Activated T-helper 17 cell treated with anti-CD3 and anti-CD28 coated beads, Interleukin-2, amount 50 U/mL, for 72 hours (primary cell): ENCODE measurements around the gene RXYLT1. TPM values are rescaled to one million over a fixed set of nuclear protein-coding genes. Genes with fewer than 3 reads are reported as not detected.
"Not testable (repeated sequence)": the region's sequence is repeated elsewhere in the genome, so short reads cannot be mapped to it uniquely, and the experiment has no call there.

Experiments
- ATAC-seq: fragments of 150-1000 bp; cut with Tn5 transposase; replicated peaks from 2 replicates; pipeline ENCODE4 v1.10.0; 2021; ENCODE audit warnings: mild to moderate bottlenecking, moderate library complexity
- H3K27ac Mint-ChIP-seq: one replicate; pipeline ENCODE4 v1.8.0; 2022; ENCODE audit warnings: mixed read lengths
- H3K27me3 Mint-ChIP-seq: one replicate; pipeline ENCODE4 v1.8.0; 2022; ENCODE audit warnings: mixed read lengths
- H3K36me3 Mint-ChIP-seq: one replicate; pipeline ENCODE4 v1.8.0; 2022; ENCODE audit warnings: low read depth, mild to moderate bottlenecking, mixed read lengths
- H3K4me1 Mint-ChIP-seq: one replicate; pipeline ENCODE4 v1.8.0; 2022; ENCODE audit warnings: mixed read lengths
- H3K4me3 Mint-ChIP-seq: one replicate; pipeline ENCODE4 v1.8.0; 2022; ENCODE audit warnings: mild to moderate bottlenecking, mixed read lengths
- H3K9me3 Mint-ChIP-seq: one replicate; pipeline ENCODE4 v1.8.0; 2022; ENCODE audit warnings: mixed read lengths
- total RNA-seq, 2 donors: library from RNA; stranded (reverse); gene quantifications; one replicate each; pipeline ENCODE4 v1.2.3, GENCODE V29; 2022

The RXYLT1 gene
- 10 to 100 TPM in 1 of 2 donors, 1 to 10 TPM in 1; 9.0 to 18.1 TPM for total RNA-seq

GRCh38 chr12:63779498-63780481, at the start of gene RXYLT1:
Gene RXYLT1, plus strand, starts transcription at chr12:63779909. Its CDS starts 52 bp downstream, at chr12:63779961.
- Mint-ChIP-seq H3K9me3 (no peaks in the 10 kb centered on the region), H3K27me3 (no peaks in the 10 kb centered on the region), H3K4me1 (peaks cover 15% of the 10 kb centered on the region), H3K36me3 (peaks cover 37% of the 10 kb centered on the region), H3K27ac (peak within 1 kb of the TSS; percentile 96), H3K4me3 (peak within 1 kb of the TSS; percentile 96)
- ATAC-seq: peak; percentile 96

- H3K27me3 Mint-ChIP-seq: not testable (repeated sequence)
Observed at GRCh38 chr12:63732779-63733178, 46.9 kb upstream of the RXYLT1 start.

GRCh38 chr12:63733585-63733984, 46.1 kb upstream of the RXYLT1 start:
- not testable (repeated sequence) for H3K9me3 Mint-ChIP-seq, H3K27ac Mint-ChIP-seq, H3K36me3 Mint-ChIP-seq, H3K27me3 Mint-ChIP-seq, ATAC-seq, H3K4me3 Mint-ChIP-seq, H3K4me1 Mint-ChIP-seq

More at GRCh38 chr12:63732779-63733178, 46.9 kb upstream of the RXYLT1 start:
- H3K9me3 Mint-ChIP-seq, H3K4me3 Mint-ChIP-seq, H3K27ac Mint-ChIP-seq, H3K4me1 Mint-ChIP-seq, H3K36me3 Mint-ChIP-seq, ATAC-seq: not testable (repeated sequence)

- not testable (repeated sequence) for H3K4me1 Mint-ChIP-seq
Observed at GRCh38 chr12:63740551-63740950, 39.2 kb upstream of the RXYLT1 start.

GRCh38 chr12:63741431-63741830, 38.3 kb upstream of the RXYLT1 start:
- H3K27ac Mint-ChIP-seq, H3K4me3 Mint-ChIP-seq, H3K4me1 Mint-ChIP-seq, ATAC-seq, H3K36me3 Mint-ChIP-seq, H3K9me3 Mint-ChIP-seq, H3K27me3 Mint-ChIP-seq: not testable (repeated sequence)

More at GRCh38 chr12:63740551-63740950, 39.2 kb upstream of the RXYLT1 start:
- not testable (repeated sequence) for H3K4me3 Mint-ChIP-seq, H3K9me3 Mint-ChIP-seq, H3K36me3 Mint-ChIP-seq, H3K27me3 Mint-ChIP-seq, H3K27ac Mint-ChIP-seq
- ATAC-seq: peak; percentile 28

- H3K27ac Mint-ChIP-seq, H3K4me3 Mint-ChIP-seq, H3K36me3 Mint-ChIP-seq, H3K27me3 Mint-ChIP-seq, H3K9me3 Mint-ChIP-seq, ATAC-seq, H3K4me1 Mint-ChIP-seq: not testable (repeated sequence)
Observed at GRCh38 chr12:63744110-63744509, 35.6 kb upstream of the RXYLT1 start.

- H3K27me3 Mint-ChIP-seq, ATAC-seq, H3K4me3 Mint-ChIP-seq, H3K27ac Mint-ChIP-seq, H3K9me3 Mint-ChIP-seq, H3K36me3 Mint-ChIP-seq, H3K4me1 Mint-ChIP-seq: not testable (repeated sequence)
Observed at GRCh38 chr12:63746470-63746869, 33.2 kb upstream of the RXYLT1 start.

- ATAC-seq, H3K9me3 Mint-ChIP-seq, H3K27me3 Mint-ChIP-seq, H3K4me1 Mint-ChIP-seq, H3K27ac Mint-ChIP-seq, H3K36me3 Mint-ChIP-seq, H3K4me3 Mint-ChIP-seq: not testable (repeated sequence)
Observed at GRCh38 chr12:63747136-63747535, 32.6 kb upstream of the RXYLT1 start.

- Mint-ChIP-seq H3K27me3 (peaks cover 3% of the 10 kb centered on the region), H3K9me3 (no peaks in the 10 kb centered on the region), H3K36me3 (no peaks in the 10 kb centered on the region), H3K4me1 (no peaks in the 10 kb centered on the region), H3K4me3 (no peak overlapping the region), H3K27ac (no peak overlapping the region)
- ATAC-seq: no peak
Observed at GRCh38 chr12:63747553-63747952, 32.2 kb upstream of the RXYLT1 start.

GRCh38 chr12:63752283-63752682, 27.4 kb upstream of the RXYLT1 start:
- Mint-ChIP-seq H3K27me3 (peaks cover 5% of the 10 kb centered on the region), H3K27ac (no peak overlapping the region), H3K4me1 (no peaks in the 10 kb centered on the region), H3K4me3 (no peak overlapping the region), H3K36me3 (no peaks in the 10 kb centered on the region), H3K9me3 (no peaks in the 10 kb centered on the region)
- ATAC-seq: no peak

- no peaks in the 10 kb centered on the region for H3K4me1 Mint-ChIP-seq
- no peak overlapping the region for H3K27ac Mint-ChIP-seq
- ATAC-seq: no peak
- H3K4me3 Mint-ChIP-seq: no peak overlapping the region
- H3K36me3 Mint-ChIP-seq: no peaks in the 10 kb centered on the region
- no peaks in the 10 kb centered on the region for H3K9me3 Mint-ChIP-seq
- H3K27me3 Mint-ChIP-seq: peaks cover 5% of the 10 kb centered on the region
Observed at GRCh38 chr12:63752841-63753240, 26.9 kb upstream of the RXYLT1 start.

GRCh38 chr12:63753743-63754142, 26.0 kb upstream of the RXYLT1 start:
- H3K4me1 Mint-ChIP-seq: no peaks in the 10 kb centered on the region
- H3K9me3 Mint-ChIP-seq: no peaks in the 10 kb centered on the region
- no peak for ATAC-seq
- H3K4me3 Mint-ChIP-seq: no peak overlapping the region
- H3K27ac Mint-ChIP-seq: no peak overlapping the region
- H3K36me3 Mint-ChIP-seq: no peaks in the 10 kb centered on the region
- peaks cover 5% of the 10 kb centered on the region for H3K27me3 Mint-ChIP-seq

GRCh38 chr12:63764481-63764880, 15.2 kb upstream of the RXYLT1 start:
- H3K36me3 Mint-ChIP-seq: no peaks in the 10 kb centered on the region
- H3K4me1 Mint-ChIP-seq: no peaks in the 10 kb centered on the region

GRCh38 chr12:63766498-63766897, 13.2 kb upstream of the RXYLT1 start:
- Mint-ChIP-seq H3K27me3 (peaks cover 35% of the 10 kb centered on the region), H3K9me3 (peaks cover 13% of the 10 kb centered on the region), H3K4me1 (no peaks in the 10 kb centered on the region), H3K36me3 (no peaks in the 10 kb centered on the region), H3K27ac (no peak overlapping the region), H3K4me3 (no peak overlapping the region)
- no peak for ATAC-seq

More at GRCh38 chr12:63764481-63764880, 15.2 kb upstream of the RXYLT1 start:
- Mint-ChIP-seq H3K27ac (no peak overlapping the region), H3K9me3 (peaks cover 9% of the 10 kb centered on the region), H3K27me3 (peaks cover 35% of the 10 kb centered on the region), H3K4me3 (no peak overlapping the region)
- ATAC-seq: no peak

GRCh38 chr12:63770375-63770774, 9.3 kb upstream of the RXYLT1 start:
- Mint-ChIP-seq H3K4me3 (no peak overlapping the region), H3K4me1 (no peaks in the 10 kb centered on the region), H3K27ac (no peak overlapping the region), H3K27me3 (peaks cover 25% of the 10 kb centered on the region), H3K9me3 (peaks cover 13% of the 10 kb centered on the region), H3K36me3 (no peaks in the 10 kb centered on the region)
- ATAC-seq: no peak
